Measurements from ENCODE around the gene ERV3-1. TPM values are rescaled to one million over a fixed set of nuclear protein-coding genes. Genes with fewer than 3 reads are reported as not detected.

ERV3-1 gene
- total RNA-seq, 3 donors from 2014 or later, result 4.6 to 5.5 (median 4.8) TPM

Other genes starting within 250 kb of the ERV3-1 start
- gene ZNF138, start 212.3 kb downstream of the ERV3-1 start, total RNA-seq, result 1 to 10 TPM; 7.3 to 8.4 (median 7.3) TPM
- 1 to 10 TPM; 5.1 to 6.4 (median 6.2) TPM for gene ZNF273, start 103.4 kb downstream of the ERV3-1 start, total RNA-seq
- gene ZNF117, start 15.7 kb downstream of the ERV3-1 start, total RNA-seq, result 1 to 10 TPM in 2 of 3 donors, under 1 TPM in 1; 0.82 to 1.8 (median 1.7) TPM